ENCODE data around the gene ANKRD62. TPM values are rescaled to one million over a fixed set of nuclear protein-coding genes. Genes with fewer than 3 reads are reported as not detected.

The ANKRD62 gene
- total RNA-seq, 1 donor from 2014 or later: 1.2 TPM

DNA sequence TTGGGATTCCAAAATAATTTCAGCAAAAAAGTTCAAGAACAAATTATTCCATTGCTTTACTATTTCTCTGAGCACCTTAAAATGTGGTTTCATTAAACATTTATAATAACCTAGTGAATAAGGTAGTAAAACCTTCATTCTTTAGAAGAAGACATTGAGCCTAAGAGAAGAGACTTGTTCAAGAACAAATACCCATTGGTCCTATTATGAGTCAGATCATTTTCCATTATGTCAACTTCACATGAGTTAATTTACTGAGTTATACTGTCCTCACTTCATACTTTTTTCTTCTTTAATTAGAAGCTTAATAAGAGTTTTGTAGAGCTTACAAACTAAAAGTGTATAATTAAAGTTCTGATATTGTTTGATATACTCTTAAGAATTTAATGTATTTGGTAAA is 5.5 kb downstream of the ANKRD62 start:
- intact Hi-C loops (cut with DNase I): no loop called here
- no peak overlapping the region for H3K27ac ChIP-seq

GRCh38 chr18:12101266-12101665 is 7.6 kb downstream of the ANKRD62 start:
- no peak for DNase-seq (ENCODE audit: extremely low spot score in 2 of 2)
- Histone ChIP-seq H3K27me3 (no peaks in the 10 kb centered on the region), H3K36me3 (no peaks in the 10 kb centered on the region), H3K27ac (no peak overlapping the region), H3K4me3 (no peak overlapping the region), H3K4me1 (no peaks in the 10 kb centered on the region), H3K9me3 (no peaks in the 10 kb centered on the region)
- intact Hi-C loops (cut with DNase I): no loop called here
- TF ChIP-seq CTCF (IDR thresholded peaks at IDR 0.05): no peak
- no peak for TF ChIP-seq POLR2A (IDR thresholded peaks at IDR 0.05)
- TF ChIP-seq POLR2AphosphoS5 (IDR thresholded peaks at IDR 0.05; ENCODE audit: insufficient read depth in 1 of 2, low read depth in 1 of 2): no peak

More for the DNA sequence above, 5.5 kb downstream of the ANKRD62 start:
- DNase-seq (ENCODE audit: extremely low spot score in 2 of 2): no peak
- no peak overlapping the region for H3K4me3 ChIP-seq
- no peaks in the 10 kb centered on the region for H3K36me3 ChIP-seq
- no peaks in the 10 kb centered on the region for H3K9me3 ChIP-seq
- TF ChIP-seq CTCF (IDR thresholded peaks at IDR 0.05) (no peak), POLR2AphosphoS5 (IDR thresholded peaks at IDR 0.05; ENCODE audit: insufficient read depth in 1 of 2, low read depth in 1 of 2) (no peak), POLR2A (IDR thresholded peaks at IDR 0.05) (no peak)
- H3K27me3 ChIP-seq: no peaks in the 10 kb centered on the region
- H3K4me1 ChIP-seq: no peaks in the 10 kb centered on the region

DNA sequence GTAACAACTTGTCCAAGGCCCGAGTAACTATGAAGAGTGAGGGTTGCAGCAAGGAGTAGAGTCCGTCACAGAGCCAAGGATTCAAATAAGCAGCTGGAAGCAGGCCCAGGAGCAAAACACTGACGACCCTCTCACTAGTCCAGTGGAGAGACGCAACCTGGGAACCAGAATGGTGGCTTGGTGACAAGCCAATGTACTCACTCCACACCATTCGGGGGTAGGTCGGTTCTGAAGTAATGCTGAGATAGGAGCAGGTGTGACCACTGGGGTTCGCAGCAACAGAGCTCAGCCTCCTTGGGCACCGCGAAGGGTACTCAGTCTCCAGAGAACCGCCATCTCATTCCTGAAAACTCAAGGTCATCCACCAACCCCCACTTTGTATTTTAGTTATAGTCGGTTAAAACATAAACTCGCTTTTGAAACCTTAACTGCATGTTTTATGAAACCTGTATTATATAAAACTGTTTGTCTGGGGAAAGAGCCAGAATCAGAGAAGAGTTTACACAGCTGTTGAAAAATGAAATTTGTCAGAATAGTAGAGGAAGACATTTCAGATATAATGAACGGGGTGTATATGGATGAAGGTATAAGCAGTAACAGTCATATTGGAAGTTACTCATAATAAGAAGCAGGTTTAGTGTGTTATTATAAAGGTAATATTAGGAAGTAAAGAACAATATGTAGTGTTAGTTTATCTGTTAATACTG is 8.6 kb downstream of the ANKRD62 start:
- intact Hi-C loops (cut with DNase I): no loop called here
- Histone ChIP-seq H3K27ac (no peak overlapping the region), H3K4me3 (no peak overlapping the region), H3K9me3 (no peaks in the 10 kb centered on the region), H3K27me3 (no peaks in the 10 kb centered on the region), H3K4me1 (no peaks in the 10 kb centered on the region), H3K36me3 (no peaks in the 10 kb centered on the region)
- DNase-seq (ENCODE audit: extremely low spot score in 2 of 2): no peak
- no peak for TF ChIP-seq POLR2A (IDR thresholded peaks at IDR 0.05)
- TF ChIP-seq POLR2AphosphoS5 (IDR thresholded peaks at IDR 0.05; ENCODE audit: insufficient read depth in 1 of 2, low read depth in 1 of 2): no peak
- TF ChIP-seq CTCF (IDR thresholded peaks at IDR 0.05): no peak

DNA sequence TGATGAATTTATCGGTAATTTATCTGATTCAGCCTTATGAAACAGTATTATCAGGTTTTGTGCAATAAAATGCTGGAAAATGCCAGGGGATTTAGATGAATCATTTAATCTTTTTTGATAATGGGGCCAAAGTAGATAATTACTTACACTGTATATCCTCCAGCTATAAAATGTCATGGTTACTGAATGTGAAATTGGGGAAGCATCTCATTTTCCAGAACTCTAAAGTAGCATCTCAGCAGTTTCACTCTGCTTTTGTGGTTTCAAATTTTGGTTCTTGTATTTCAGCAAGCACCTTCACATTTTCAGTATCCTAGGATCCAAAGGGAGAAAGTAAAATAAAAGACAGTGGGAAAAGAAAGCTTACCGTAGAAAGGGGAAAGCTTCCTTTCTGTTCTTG is 12.8 kb downstream of the ANKRD62 start:
- intact Hi-C loops (cut with DNase I): no loop called here
- no peak overlapping the region for H3K27ac ChIP-seq
- no peak overlapping the region for H3K4me3 ChIP-seq
- no peaks in the 10 kb centered on the region for H3K9me3 ChIP-seq
- DNase-seq (ENCODE audit: extremely low spot score in 2 of 2): no peak
- no peaks in the 10 kb centered on the region for H3K4me1 ChIP-seq
- TF ChIP-seq CTCF (IDR thresholded peaks at IDR 0.05): no peak
- TF ChIP-seq POLR2AphosphoS5 (IDR thresholded peaks at IDR 0.05; ENCODE audit: insufficient read depth in 1 of 2, low read depth in 1 of 2): no peak
- no peak for TF ChIP-seq POLR2A (IDR thresholded peaks at IDR 0.05)
- H3K36me3 ChIP-seq: no peaks in the 10 kb centered on the region
- no peaks in the 10 kb centered on the region for H3K27me3 ChIP-seq

DNA sequence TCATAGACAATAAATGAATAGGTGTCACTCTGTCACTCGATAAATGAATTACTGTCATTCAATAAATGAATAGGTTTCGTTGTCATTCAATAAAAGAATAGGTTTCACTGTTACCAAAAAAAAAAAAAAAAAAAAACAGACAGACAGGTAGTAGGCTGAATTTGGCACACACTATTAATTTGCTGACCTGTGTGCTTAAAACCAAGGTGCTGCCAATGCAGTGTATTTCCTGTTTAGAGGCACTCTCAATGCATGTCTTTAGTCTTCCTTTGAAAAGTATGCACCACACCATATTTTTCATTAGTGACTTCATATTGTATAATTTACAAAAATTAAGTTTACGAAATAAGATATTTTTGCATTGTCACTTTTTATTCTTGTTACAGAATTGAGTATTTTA is 16.2 kb downstream of the ANKRD62 start:
- Histone ChIP-seq H3K4me3 (no peak overlapping the region), H3K27me3 (no peaks in the 10 kb centered on the region), H3K9me3 (no peaks in the 10 kb centered on the region), H3K36me3 (no peaks in the 10 kb centered on the region), H3K4me1 (no peaks in the 10 kb centered on the region), H3K27ac (no peak overlapping the region)
- TF ChIP-seq POLR2AphosphoS5 (IDR thresholded peaks at IDR 0.05; ENCODE audit: insufficient read depth in 1 of 2, low read depth in 1 of 2) (no peak), CTCF (IDR thresholded peaks at IDR 0.05) (no peak), POLR2A (IDR thresholded peaks at IDR 0.05) (no peak)
- intact Hi-C loops (cut with DNase I): no loop called here
- no peak for DNase-seq (ENCODE audit: extremely low spot score in 2 of 2)

All from vagina (tissue), 2 donors.